ENCODE data around the gene MBD2.

- no peak for TF ChIP-seq ZNF274 (IDR thresholded peaks at IDR 0.05; ENCODE audit: borderline replicate concordance, extremely low read depth, low read length)
- TF ChIP-seq RNF2 (IDR thresholded peaks at IDR 0.05; ENCODE audit: borderline replicate concordance, low read depth, low read length, missing control alignments, poor library complexity, severe bottlenecking), result no peak
- TF ChIP-seq POLR2A (IDR thresholded peaks at IDR 0.05; ENCODE audit: control extremely low read depth in 1 of 2, low read depth in 2 of 2, low read length in 2 of 2), result no peak
- TF ChIP-seq EP300 (IDR thresholded peaks at IDR 0.05; ENCODE audit: borderline replicate concordance in 1 of 2, low read depth in 2 of 2, low read length in 2 of 2), result no peak
- TF ChIP-seq CHD1 (IDR thresholded peaks at IDR 0.05; ENCODE audit: low read depth, low read length), result no peak
- no peak for TF ChIP-seq SP1 (IDR thresholded peaks at IDR 0.05; ENCODE audit: low read depth, low read length)
- TF ChIP-seq KDM5A (IDR thresholded peaks at IDR 0.05; ENCODE audit: low read length), result no peak
- TF ChIP-seq, protein P1, sequence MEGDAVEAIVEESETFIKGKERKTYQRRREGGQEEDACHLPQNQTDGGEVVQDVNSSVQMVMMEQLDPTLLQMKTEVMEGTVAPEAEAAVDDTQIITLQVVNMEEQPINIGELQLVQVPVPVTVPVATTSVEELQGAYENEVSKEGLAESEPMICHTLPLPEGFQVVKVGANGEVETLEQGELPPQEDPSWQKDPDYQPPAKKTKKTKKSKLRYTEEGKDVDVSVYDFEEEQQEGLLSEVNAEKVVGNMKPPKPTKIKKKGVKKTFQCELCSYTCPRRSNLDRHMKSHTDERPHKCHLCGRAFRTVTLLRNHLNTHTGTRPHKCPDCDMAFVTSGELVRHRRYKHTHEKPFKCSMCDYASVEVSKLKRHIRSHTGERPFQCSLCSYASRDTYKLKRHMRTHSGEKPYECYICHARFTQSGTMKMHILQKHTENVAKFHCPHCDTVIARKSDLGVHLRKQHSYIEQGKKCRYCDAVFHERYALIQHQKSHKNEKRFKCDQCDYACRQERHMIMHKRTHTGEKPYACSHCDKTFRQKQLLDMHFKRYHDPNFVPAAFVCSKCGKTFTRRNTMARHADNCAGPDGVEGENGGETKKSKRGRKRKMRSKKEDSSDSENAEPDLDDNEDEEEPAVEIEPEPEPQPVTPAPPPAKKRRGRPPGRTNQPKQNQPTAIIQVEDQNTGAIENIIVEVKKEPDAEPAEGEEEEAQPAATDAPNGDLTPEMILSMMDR (IDR thresholded peaks at IDR 0.05; ENCODE audit: control extremely low read depth in 1 of 3, insufficient read depth in 1 of 3, low read depth in 1 of 3, low read length in 3 of 3), result no peak
- no peak for TF ChIP-seq HDAC2 (IDR thresholded peaks at IDR 0.05; ENCODE audit: borderline replicate concordance in 1 of 2, low read depth in 2 of 2, low read length in 2 of 2)
- no peak for TF ChIP-seq ASH2L (IDR thresholded peaks at IDR 0.05; ENCODE audit: low read length)
- TF ChIP-seq MAX (IDR thresholded peaks at IDR 0.05), result no peak
Measured at GRCh38 chr18:54257015-54257414, 32.5 kb upstream of the MBD2 start.

Measured in H1 (cell line).